Measurements from ENCODE around the gene CYSRT1.
A peak's percentile ranks its signal among the peaks of the same experiment; 100 is the strongest.
"Not testable (repeated sequence)": the region's sequence is repeated elsewhere in the genome, so short reads cannot be mapped to it uniquely, and the experiment has no call there.

CYSRT1 gene

GRCh38 chr9:137242269-137243203 lies 17.6 kb downstream of the CYSRT1 start:
- no peak for ATAC-seq (replicated peaks; ENCODE audit: extremely low read depth, poor library complexity, severe bottlenecking)
- H3K4me3 Mint-ChIP-seq: peak overlapping the region; percentile 92
- H3K36me3 Mint-ChIP-seq (ENCODE audit: insufficient read depth): peaks cover 25% of the 10 kb centered on the region
- no peaks in the 10 kb centered on the region for H3K9me3 Mint-ChIP-seq
- H3K27me3 Mint-ChIP-seq: no peaks in the 10 kb centered on the region
- H3K4me1 Mint-ChIP-seq: peaks cover 24% of the 10 kb centered on the region
- DNase-seq (ENCODE audit: low spot score in 2 of 2): no peak
- H3K27ac Mint-ChIP-seq (ENCODE audit: low read depth): peak overlapping the region; percentile 88

DNA sequence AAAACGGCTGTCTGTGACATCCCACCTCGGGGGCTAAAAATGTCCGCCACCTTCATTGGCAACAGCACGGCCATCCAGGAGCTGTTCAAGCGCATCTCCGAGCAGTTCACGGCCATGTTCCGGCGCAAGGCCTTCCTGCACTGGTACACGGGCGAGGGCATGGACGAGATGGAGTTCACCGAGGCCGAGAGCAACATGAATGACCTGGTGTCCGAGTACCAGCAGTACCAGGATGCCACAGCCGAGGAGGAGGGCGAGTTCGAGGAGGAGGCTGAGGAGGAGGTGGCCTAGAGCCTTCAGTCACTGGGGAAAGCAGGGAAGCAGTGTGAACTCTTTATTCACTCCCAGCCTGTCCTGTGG lies 18.3 kb downstream of the CYSRT1 start:
- not testable (repeated sequence) for H3K9me3 Mint-ChIP-seq; ATAC-seq (replicated peaks; ENCODE audit: extremely low read depth, poor library complexity, severe bottlenecking); DNase-seq (ENCODE audit: low spot score in 2 of 2); H3K27ac Mint-ChIP-seq (ENCODE audit: low read depth); H3K27me3 Mint-ChIP-seq
- Mint-ChIP-seq H3K36me3 (ENCODE audit: insufficient read depth) (peaks cover 25% of the 10 kb centered on the region), H3K4me1 (peaks cover 24% of the 10 kb centered on the region), H3K4me3 (peak overlapping the region; percentile 92)

- Mint-ChIP-seq H3K27ac (ENCODE audit: low read depth) (no peak overlapping the region), H3K9me3 (no peaks in the 10 kb centered on the region), H3K27me3 (no peaks in the 10 kb centered on the region), H3K36me3 (ENCODE audit: insufficient read depth) (peaks cover 25% of the 10 kb centered on the region), H3K4me1 (peaks cover 24% of the 10 kb centered on the region), H3K4me3 (peak overlapping the region; percentile 92)
- no peak for ATAC-seq (replicated peaks; ENCODE audit: extremely low read depth, poor library complexity, severe bottlenecking)
- DNase-seq (ENCODE audit: low spot score in 2 of 2): no peak
Measured at GRCh38 chr9:137243626-137244485, 18.9 kb downstream of the CYSRT1 start.

- Mint-ChIP-seq H3K4me1 (peaks cover 24% of the 10 kb centered on the region), H3K27ac (ENCODE audit: low read depth) (no peak overlapping the region), H3K4me3 (no peak overlapping the region), H3K9me3 (no peaks in the 10 kb centered on the region), H3K27me3 (no peaks in the 10 kb centered on the region), H3K36me3 (ENCODE audit: insufficient read depth) (peaks cover 25% of the 10 kb centered on the region)
- no peak for ATAC-seq (replicated peaks; ENCODE audit: extremely low read depth, poor library complexity, severe bottlenecking)
- DNase-seq (ENCODE audit: low spot score in 2 of 2): no peak
Measured at GRCh38 chr9:137244486-137245449, 19.8 kb downstream of the CYSRT1 start.

GRCh38 chr9:137245450-137246421 lies 20.8 kb downstream of the CYSRT1 start:
- peaks cover 23% of the 10 kb centered on the region for H3K36me3 Mint-ChIP-seq (ENCODE audit: insufficient read depth)
- no peak for DNase-seq (ENCODE audit: low spot score in 2 of 2)
- no peaks in the 10 kb centered on the region for H3K9me3 Mint-ChIP-seq
- no peaks in the 10 kb centered on the region for H3K27me3 Mint-ChIP-seq
- peak overlapping the region; percentile 57 for H3K27ac Mint-ChIP-seq (ENCODE audit: low read depth)
- H3K4me1 Mint-ChIP-seq: peaks cover 24% of the 10 kb centered on the region
- no peak overlapping the region for H3K4me3 Mint-ChIP-seq
- ATAC-seq (replicated peaks; ENCODE audit: extremely low read depth, poor library complexity, severe bottlenecking): no peak

GRCh38 chr9:137247135-137247915 lies 22.4 kb downstream of the CYSRT1 start:
- peaks cover 15% of the 10 kb centered on the region for H3K4me1 Mint-ChIP-seq
- no peak overlapping the region for H3K4me3 Mint-ChIP-seq
- no peaks in the 10 kb centered on the region for H3K27me3 Mint-ChIP-seq
- H3K36me3 Mint-ChIP-seq (ENCODE audit: insufficient read depth): peaks cover 12% of the 10 kb centered on the region
- ATAC-seq (replicated peaks; ENCODE audit: extremely low read depth, poor library complexity, severe bottlenecking): no peak
- DNase-seq (ENCODE audit: low spot score in 2 of 2): no peak
- H3K27ac Mint-ChIP-seq (ENCODE audit: low read depth): no peak overlapping the region
- no peaks in the 10 kb centered on the region for H3K9me3 Mint-ChIP-seq

- Mint-ChIP-seq H3K36me3 (ENCODE audit: insufficient read depth) (peaks cover 7% of the 10 kb centered on the region), H3K4me1 (peaks cover 10% of the 10 kb centered on the region), H3K27me3 (no peaks in the 10 kb centered on the region), H3K4me3 (no peak overlapping the region), H3K27ac (ENCODE audit: low read depth) (no peak overlapping the region), H3K9me3 (no peaks in the 10 kb centered on the region)
- DNase-seq (ENCODE audit: low spot score in 2 of 2): no peak
- no peak for ATAC-seq (replicated peaks; ENCODE audit: extremely low read depth, poor library complexity, severe bottlenecking)
Measured at GRCh38 chr9:137247916-137248175, 22.9 kb downstream of the CYSRT1 start.

DNA sequence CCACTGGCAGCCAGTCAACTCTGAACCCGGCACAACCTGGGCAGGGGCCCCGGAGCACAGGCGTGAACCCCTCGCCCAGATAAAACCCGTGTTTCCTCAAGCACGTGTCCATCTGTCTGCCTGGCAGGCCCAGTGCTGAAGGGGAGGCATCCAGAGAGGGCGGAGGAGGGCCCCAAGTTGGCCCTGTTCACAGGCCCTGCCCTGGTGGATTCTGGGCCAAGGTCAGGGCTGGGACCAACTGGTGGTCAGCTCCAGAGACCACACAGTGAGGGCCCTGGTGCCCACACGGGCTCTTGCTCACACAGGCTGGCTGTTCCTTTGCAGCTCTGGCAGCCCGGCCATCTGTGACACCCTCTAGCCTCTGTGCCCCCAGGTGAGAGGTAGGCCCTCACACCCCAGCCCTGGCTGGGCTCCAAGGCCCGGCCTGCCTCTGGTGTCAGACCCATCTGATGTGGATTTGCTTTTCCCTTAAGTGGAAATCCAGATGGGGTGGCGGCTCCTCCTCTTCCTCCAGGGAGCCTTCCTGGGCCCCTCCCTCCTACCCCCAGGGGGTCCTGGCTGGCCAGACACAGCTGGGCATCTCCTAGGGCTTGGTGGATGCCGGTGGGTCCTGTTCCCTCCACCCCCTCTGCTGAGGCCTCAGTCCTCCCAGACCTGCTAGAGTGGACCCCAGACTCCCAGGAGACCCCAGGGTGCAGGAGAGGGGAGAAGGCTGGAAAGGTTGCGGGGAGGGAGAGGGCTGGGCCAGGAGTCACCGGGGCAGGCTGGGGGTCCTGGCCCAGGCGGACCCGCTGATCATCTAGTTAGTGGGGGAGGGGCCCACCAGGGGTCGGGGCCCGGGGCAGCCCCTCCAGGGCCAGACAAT lies 25.6 kb downstream of the CYSRT1 start:
- peaks cover 5% of the 10 kb centered on the region for H3K4me1 Mint-ChIP-seq
- no peak overlapping the region for H3K27ac Mint-ChIP-seq (ENCODE audit: low read depth)
- no peaks in the 10 kb centered on the region for H3K27me3 Mint-ChIP-seq
- H3K9me3 Mint-ChIP-seq: no peaks in the 10 kb centered on the region
- DNase-seq (ENCODE audit: low spot score in 2 of 2) (no peak), ATAC-seq (replicated peaks; ENCODE audit: extremely low read depth, poor library complexity, severe bottlenecking) (no peak)
- no peak overlapping the region for H3K4me3 Mint-ChIP-seq
- H3K36me3 Mint-ChIP-seq (ENCODE audit: insufficient read depth): peaks cover 6% of the 10 kb centered on the region

GRCh38 chr9:137251194-137251461 lies 26.2 kb downstream of the CYSRT1 start, which contains the start of gene STPG3:
Gene STPG3 (plus strand): TSS chr9:137251286. CDS start chr9:137251287, 1 bp downstream.
- Mint-ChIP-seq H3K4me3 (no peak within 1 kb of the TSS), H3K4me1 (peaks cover 10% of the 10 kb centered on the region), H3K27ac (ENCODE audit: low read depth) (no peak within 1 kb of the TSS), H3K9me3 (no peaks in the 10 kb centered on the region), H3K36me3 (ENCODE audit: insufficient read depth) (peaks cover 12% of the 10 kb centered on the region), H3K27me3 (no peaks in the 10 kb centered on the region)
- DNase-seq (ENCODE audit: low spot score in 2 of 2) (no peak), ATAC-seq (replicated peaks; ENCODE audit: extremely low read depth, poor library complexity, severe bottlenecking) (no peak)

- H3K27ac Mint-ChIP-seq (ENCODE audit: low read depth): no peak overlapping the region
- no peak overlapping the region for H3K4me3 Mint-ChIP-seq
Measured at GRCh38 chr9:137251490-137252268, 26.7 kb downstream of the CYSRT1 start.

More at GRCh38 chr9:137251490-137252268, 26.7 kb downstream of the CYSRT1 start:
- Mint-ChIP-seq H3K27me3 (no peaks in the 10 kb centered on the region), H3K9me3 (no peaks in the 10 kb centered on the region), H3K36me3 (ENCODE audit: insufficient read depth) (peaks cover 14% of the 10 kb centered on the region), H3K4me1 (peaks cover 15% of the 10 kb centered on the region)
- DNase-seq (ENCODE audit: low spot score in 2 of 2) (no peak), ATAC-seq (replicated peaks; ENCODE audit: extremely low read depth, poor library complexity, severe bottlenecking) (no peak)
